ENCODE data around the gene GPR173. TPM values are rescaled to one million over a fixed set of nuclear protein-coding genes. Genes with fewer than 3 reads are reported as not detected.

The GPR173 gene
- total RNA-seq, 4 donors from 2014 or later = 0.23 to 0.88 (median 0.49) TPM

DNA sequence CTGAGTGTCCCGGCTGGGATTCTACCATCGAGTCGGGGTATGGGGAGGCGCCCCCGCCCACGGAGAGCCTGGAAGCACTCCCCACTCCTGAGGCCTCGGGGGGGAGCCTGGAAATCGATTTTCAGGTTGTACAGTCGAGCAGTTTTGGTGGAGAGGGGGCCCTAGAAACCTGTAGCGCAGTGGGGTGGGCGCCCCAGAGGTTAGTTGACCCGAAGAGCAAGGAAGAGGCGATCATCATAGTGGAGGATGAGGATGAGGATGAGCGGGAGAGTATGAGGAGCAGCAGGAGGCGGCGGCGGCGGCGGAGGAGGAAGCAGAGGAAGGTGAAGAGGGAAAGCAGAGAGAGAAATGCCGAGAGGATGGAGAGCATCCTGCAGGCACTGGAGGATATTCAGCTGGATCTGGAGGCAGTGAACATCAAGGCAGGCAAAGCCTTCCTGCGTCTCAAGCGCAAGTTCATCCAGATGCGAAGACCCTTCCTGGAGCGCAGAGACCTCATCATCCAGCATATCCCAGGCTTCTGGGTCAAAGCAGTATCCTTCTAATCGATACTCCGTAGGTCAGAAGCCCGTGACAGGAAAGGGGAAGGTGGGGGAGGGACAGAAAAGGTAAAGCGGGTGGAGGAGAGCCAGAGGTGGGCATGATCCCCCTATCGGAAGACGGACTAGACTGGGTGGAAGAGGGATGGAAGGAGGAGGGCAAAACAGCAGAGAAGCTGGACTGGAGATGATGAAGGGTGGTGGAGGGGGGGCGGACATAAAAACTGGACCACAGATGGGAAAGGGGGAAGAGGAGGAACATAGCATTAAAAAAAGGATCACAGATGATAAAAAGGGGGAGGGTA is 34.4 kb downstream of the GPR173 start:
- TF ChIP-seq, protein P1, sequence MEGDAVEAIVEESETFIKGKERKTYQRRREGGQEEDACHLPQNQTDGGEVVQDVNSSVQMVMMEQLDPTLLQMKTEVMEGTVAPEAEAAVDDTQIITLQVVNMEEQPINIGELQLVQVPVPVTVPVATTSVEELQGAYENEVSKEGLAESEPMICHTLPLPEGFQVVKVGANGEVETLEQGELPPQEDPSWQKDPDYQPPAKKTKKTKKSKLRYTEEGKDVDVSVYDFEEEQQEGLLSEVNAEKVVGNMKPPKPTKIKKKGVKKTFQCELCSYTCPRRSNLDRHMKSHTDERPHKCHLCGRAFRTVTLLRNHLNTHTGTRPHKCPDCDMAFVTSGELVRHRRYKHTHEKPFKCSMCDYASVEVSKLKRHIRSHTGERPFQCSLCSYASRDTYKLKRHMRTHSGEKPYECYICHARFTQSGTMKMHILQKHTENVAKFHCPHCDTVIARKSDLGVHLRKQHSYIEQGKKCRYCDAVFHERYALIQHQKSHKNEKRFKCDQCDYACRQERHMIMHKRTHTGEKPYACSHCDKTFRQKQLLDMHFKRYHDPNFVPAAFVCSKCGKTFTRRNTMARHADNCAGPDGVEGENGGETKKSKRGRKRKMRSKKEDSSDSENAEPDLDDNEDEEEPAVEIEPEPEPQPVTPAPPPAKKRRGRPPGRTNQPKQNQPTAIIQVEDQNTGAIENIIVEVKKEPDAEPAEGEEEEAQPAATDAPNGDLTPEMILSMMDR (IDR thresholded peaks at IDR 0.05) = no peak
- TF ChIP-seq POLR2A (IDR thresholded peaks at IDR 0.05) = no peak
- 8 to 49% methylated on average over 25 to 29 of the region's 31 CpGs for WGBS, 2 donors
- peak overlapping the region; percentile 60 for H3K4me3 ChIP-seq (ENCODE audit: low read depth, poor library complexity, severe bottlenecking)
- no peak for DNase-seq (ENCODE audit: low spot score in 2 of 2)
- intact Hi-C loops (cut with DNase I; ENCODE audit: low total_unique reads) = no loop called here

DNA sequence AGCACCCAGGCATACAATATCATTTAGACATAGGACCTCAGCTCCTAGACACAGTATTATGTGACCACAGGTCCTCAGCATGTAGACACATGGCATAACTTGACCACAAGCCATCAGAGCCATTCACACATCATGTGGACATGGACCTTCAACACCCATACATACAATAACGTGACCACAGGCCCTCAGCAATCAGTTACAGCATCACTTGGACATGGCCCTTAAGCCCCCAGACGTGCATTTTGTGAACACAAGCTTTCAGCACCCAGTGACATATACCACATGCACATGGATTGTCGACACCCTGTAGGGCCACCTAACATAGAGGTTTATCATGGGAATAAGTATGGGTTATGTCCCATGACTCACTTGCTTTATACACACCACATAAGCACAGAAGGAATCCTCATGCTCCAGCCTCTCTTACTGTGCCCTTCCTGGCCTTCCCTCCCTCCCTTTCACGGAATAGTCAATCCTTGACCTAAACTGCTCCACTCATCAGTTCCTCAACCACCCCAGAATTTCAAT is 35.5 kb downstream of the GPR173 start:
- 71 to 100% methylated on average over 4 of the region's 4 CpGs for whole genome bisulfite sequencing, 2 donors
- intact Hi-C loops (cut with DNase I; ENCODE audit: low total_unique reads) = no loop called here
- TF ChIP-seq POLR2A (IDR thresholded peaks at IDR 0.05) = no peak
- TF ChIP-seq, protein P1 (IDR thresholded peaks at IDR 0.05) = no peak
- no peak overlapping the region for H3K4me3 ChIP-seq (ENCODE audit: low read depth, poor library complexity, severe bottlenecking)
- DNase-seq (ENCODE audit: low spot score in 2 of 2) = no peak

DNA sequence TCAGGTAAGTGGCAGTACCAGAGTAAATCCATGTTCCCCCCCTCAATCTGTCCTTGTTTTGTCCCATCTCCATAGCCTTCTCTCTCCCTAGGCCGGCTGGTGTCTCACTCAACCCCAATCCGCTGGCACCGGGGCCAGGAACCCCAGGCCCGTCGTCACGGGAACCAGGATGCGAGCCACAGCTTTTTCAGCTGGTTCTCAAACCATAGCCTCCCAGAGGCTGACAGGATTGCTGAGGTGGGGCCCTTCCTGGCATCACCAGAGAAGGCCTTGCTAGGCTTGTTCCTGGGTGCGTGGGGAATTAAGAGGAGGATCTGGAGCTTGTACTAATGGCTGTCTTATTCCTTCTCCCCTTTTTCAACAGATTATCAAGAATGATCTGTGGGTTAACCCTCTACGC is 36.3 kb downstream of the GPR173 start:
- no peak overlapping the region for H3K4me3 ChIP-seq (ENCODE audit: low read depth, poor library complexity, severe bottlenecking)
- no peak for TF ChIP-seq POLR2A (IDR thresholded peaks at IDR 0.05)
- TF ChIP-seq, protein P1 (IDR thresholded peaks at IDR 0.05) = no peak
- no peak for DNase-seq (ENCODE audit: low spot score in 2 of 2)
- intact Hi-C loops (cut with DNase I; ENCODE audit: low total_unique reads) = no loop called here
- WGBS, 2 donors = 84 to 93% methylated on average over 9 of the region's 9 CpGs

DNA sequence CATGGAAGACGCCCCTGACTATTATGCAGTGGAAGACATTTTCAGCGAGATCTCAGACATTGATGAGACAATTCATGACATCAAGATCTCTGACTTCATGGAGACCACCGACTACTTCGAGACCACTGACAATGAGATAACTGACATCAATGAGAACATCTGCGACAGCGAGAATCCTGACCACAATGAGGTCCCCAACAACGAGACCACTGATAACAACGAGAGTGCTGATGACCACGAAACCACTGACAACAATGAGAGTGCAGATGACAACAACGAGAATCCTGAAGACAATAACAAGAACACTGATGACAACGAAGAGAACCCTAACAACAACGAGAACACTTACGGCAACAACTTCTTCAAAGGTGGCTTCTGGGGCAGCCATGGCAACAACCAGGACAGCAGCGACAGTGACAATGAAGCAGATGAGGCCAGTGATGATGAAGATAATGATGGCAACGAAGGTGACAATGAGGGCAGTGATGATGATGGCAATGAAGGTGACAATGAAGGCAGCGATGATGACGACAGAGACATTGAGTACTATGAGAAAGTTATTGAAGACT is 37.2 kb downstream of the GPR173 start:
- 82 to 85% methylated on average over 17 of the region's 17 CpGs for WGBS, 2 donors
- intact Hi-C loops (cut with DNase I; ENCODE audit: low total_unique reads) = no loop called here
- no peak overlapping the region for H3K4me3 ChIP-seq (ENCODE audit: low read depth, poor library complexity, severe bottlenecking)

DNA sequence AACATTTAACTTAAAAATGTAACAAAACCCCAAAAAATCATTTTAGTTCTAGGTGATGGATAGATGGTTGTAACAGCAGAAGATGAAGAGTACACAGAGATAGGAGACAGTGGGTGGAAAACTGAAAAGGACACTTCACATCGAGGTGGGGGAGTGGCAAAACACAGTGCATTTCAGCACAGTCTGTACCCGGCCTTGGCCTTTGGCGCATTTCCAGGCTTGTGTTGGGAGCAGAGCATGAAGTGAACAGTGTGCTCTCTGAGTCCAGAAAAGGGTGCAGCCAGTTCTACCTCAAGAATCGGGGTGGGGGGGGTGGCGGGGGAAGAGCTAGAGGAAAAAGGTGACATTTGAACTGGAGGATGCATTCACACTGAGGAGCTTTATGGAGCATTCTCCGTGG is 37.9 kb downstream of the GPR173 start:
- intact Hi-C loops (cut with DNase I; ENCODE audit: low total_unique reads) = no loop called here
- WGBS, 2 donors = 38 to 51% methylated on average over 6 of the region's 6 CpGs
- no peak for TF ChIP-seq POLR2A (IDR thresholded peaks at IDR 0.05)
- TF ChIP-seq, protein P1 (IDR thresholded peaks at IDR 0.05) = no peak
- DNase-seq (ENCODE audit: low spot score in 2 of 2) = no peak
- H3K4me3 ChIP-seq (ENCODE audit: low read depth, poor library complexity, severe bottlenecking) = no peak overlapping the region

More for the DNA sequence above, 37.2 kb downstream of the GPR173 start:
- TF ChIP-seq, protein P1 (IDR thresholded peaks at IDR 0.05) = no peak
- TF ChIP-seq POLR2A (IDR thresholded peaks at IDR 0.05) = no peak
- no peak for DNase-seq (ENCODE audit: low spot score in 2 of 2)
